ACC112 (cell line): ENCODE measurements around the gene NEUROD6.

Source experiments
- H2AFZ ChIP-seq: fragments of 200-600 bp; sonication (generic); one replicate; pipeline ENCODE4 v1.6.0; 2017; ENCODE audit warnings: antibody characterized with exemption, low read length; ENCODE audit not compliant: unreplicated experiment
- H3K27ac ChIP-seq: fragments of 200-600 bp; sonication (generic); 2 replicates; pipeline ENCODE4 v1.5.1; 2014; ENCODE audit warnings: low read depth, mild to moderate bottlenecking, antibody characterized with exemption, low read length, moderate library complexity
- H3K27me3 ChIP-seq: fragments of 200-600 bp; sonication (generic); 2 replicates; pipeline ENCODE4 v1.6.1; 2014; ENCODE audit warnings: mild to moderate bottlenecking, antibody characterized with exemption, low read length, moderate library complexity, mixed read lengths; ENCODE audit not compliant: insufficient read depth
- H3K36me3 ChIP-seq: fragments of 200-600 bp; sonication (generic); 2 replicates; pipeline ENCODE4 v1.6.1; 2016; ENCODE audit warnings: mild to moderate bottlenecking, antibody characterized with exemption, low read length, moderate library complexity, mixed read lengths; ENCODE audit not compliant: insufficient read depth
- H3K4me1 ChIP-seq: fragments of 200-600 bp; sonication (generic); one replicate; pipeline ENCODE4 v1.6.1; 2016; ENCODE audit warnings: low read length, mixed read lengths; ENCODE audit not compliant: insufficient read depth, unreplicated experiment, control insufficient read depth
- H3K4me3 ChIP-seq: fragments of 200-600 bp; sonication (generic); 2 replicates; pipeline ENCODE4 v1.5.1; 2014; ENCODE audit warnings: mild to moderate bottlenecking, low read depth, low read length
- H3K79me2 ChIP-seq: fragments of 200-600 bp; sonication (generic); one replicate; pipeline ENCODE4 v1.6.0; 2016; ENCODE audit warnings: low read length; ENCODE audit not compliant: control insufficient read depth, unreplicated experiment, insufficient read depth

The NEUROD6 gene

DNA sequence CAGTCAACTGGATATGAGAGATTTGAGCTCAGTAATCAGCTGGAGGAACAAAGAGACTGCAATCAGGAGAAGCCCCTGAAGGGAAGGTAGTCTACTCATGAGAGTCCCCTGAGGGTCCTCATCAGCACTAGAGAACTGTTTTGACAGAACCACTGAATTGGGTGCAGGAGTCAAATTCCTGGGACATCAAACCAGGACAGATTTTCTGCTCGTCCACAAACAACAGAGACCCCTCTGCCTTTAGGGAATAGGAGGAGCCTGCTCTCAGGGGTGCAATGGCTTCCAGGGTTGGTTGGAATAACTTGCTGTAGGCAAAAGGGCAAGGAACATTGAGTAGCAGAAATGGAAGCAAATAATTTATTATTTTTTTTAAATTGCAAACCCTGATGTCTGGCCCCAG, 21.9 kb upstream of the NEUROD6 start:
- Histone ChIP-seq H3K4me1 (no peaks in the 10 kb centered on the region), H3K4me3 (no peak overlapping the region), H3K79me2 (no peaks in the 10 kb centered on the region), H3K27me3 (no peaks in the 10 kb centered on the region), H2AFZ (no peak overlapping the region), H3K27ac (no peak overlapping the region), H3K36me3 (no peaks in the 10 kb centered on the region)

DNA sequence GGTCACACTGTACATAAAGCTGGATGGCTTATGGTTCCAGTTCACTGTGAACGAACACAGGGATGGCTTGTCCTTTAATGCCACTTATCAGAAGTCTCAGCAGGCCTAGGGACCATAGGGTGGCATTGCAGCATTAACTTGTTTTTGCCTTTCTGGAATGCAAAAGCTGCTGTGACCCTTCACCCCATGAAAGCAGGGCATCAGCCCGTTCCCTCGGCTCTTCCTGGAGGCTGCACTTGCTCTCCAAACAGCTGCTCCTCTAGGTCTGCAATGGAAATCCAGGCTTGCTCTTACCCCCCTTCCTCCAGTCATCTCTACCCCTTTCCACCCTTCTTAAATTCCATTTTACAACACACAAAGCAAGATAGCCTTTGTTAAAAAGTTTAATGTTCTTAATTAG, 17.9 kb upstream of the NEUROD6 start:
- no peaks in the 10 kb centered on the region for H3K4me1 ChIP-seq
- H3K36me3 ChIP-seq = no peaks in the 10 kb centered on the region
- H2AFZ ChIP-seq = no peak overlapping the region
- H3K4me3 ChIP-seq = no peak overlapping the region
- H3K27ac ChIP-seq = no peak overlapping the region
- no peaks in the 10 kb centered on the region for H3K79me2 ChIP-seq
- no peaks in the 10 kb centered on the region for H3K27me3 ChIP-seq

- Histone ChIP-seq H3K27me3 (no peaks in the 10 kb centered on the region), H3K36me3 (no peaks in the 10 kb centered on the region), H3K79me2 (no peaks in the 10 kb centered on the region), H3K4me3 (no peak overlapping the region), H2AFZ (no peak overlapping the region), H3K4me1 (no peaks in the 10 kb centered on the region), H3K27ac (no peak overlapping the region)
These were observed 4.9 kb upstream of the NEUROD6 start for GRCh38 chr7:31345421-31345820.

GRCh38 chr7:31343516-31344305, 3.2 kb upstream of the NEUROD6 start:
- Histone ChIP-seq H3K79me2 (no peaks in the 10 kb centered on the region), H3K36me3 (no peaks in the 10 kb centered on the region), H2AFZ (no peak overlapping the region), H3K4me1 (no peaks in the 10 kb centered on the region), H3K4me3 (no peak overlapping the region), H3K27me3 (no peaks in the 10 kb centered on the region), H3K27ac (no peak overlapping the region)

DNA sequence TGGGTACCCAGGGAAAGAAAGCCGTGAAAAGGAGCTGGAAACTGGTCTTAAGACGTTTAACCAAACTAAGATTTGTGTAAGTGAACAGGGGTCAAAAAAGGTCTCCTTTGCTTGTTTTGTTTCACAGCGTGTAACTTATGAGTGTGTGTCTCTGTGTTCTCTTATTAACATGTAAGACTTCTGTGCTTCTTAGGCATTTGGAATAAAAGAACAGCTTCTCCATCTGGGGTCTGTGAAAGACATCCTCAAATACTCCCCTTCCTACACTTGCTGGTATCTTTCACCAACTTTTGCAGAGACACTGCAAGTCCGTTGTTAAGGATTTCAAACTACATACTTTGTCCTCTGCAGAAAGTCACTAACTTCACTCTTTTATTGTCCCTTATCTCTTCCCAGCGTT, 615 bp upstream of the NEUROD6 start:
- Histone ChIP-seq H3K27me3 (peaks cover 22% of the 10 kb centered on the region), H3K36me3 (no peaks in the 10 kb centered on the region), H2AFZ (no peak overlapping the region), H3K4me1 (no peaks in the 10 kb centered on the region), H3K4me3 (no peak overlapping the region), H3K27ac (no peak overlapping the region), H3K79me2 (no peaks in the 10 kb centered on the region)

GRCh38 chr7:31340051-31340450, 475 bp downstream of the NEUROD6 start:
- Histone ChIP-seq H3K4me3 (no peak overlapping the region), H3K27ac (no peak overlapping the region), H2AFZ (no peak overlapping the region), H3K79me2 (no peaks in the 10 kb centered on the region), H3K27me3 (peaks cover 33% of the 10 kb centered on the region), H3K4me1 (no peaks in the 10 kb centered on the region), H3K36me3 (no peaks in the 10 kb centered on the region)

GRCh38 chr7:31338706-31339105, 1.8 kb downstream of the NEUROD6 start:
- no peak overlapping the region for H3K4me3 ChIP-seq
- no peaks in the 10 kb centered on the region for H3K4me1 ChIP-seq
- H3K79me2 ChIP-seq = no peaks in the 10 kb centered on the region
- peaks cover 36% of the 10 kb centered on the region for H3K27me3 ChIP-seq
- H3K27ac ChIP-seq = no peak overlapping the region
- no peaks in the 10 kb centered on the region for H3K36me3 ChIP-seq
- no peak overlapping the region for H2AFZ ChIP-seq

- Histone ChIP-seq H3K36me3 (no peaks in the 10 kb centered on the region), H2AFZ (no peak overlapping the region), H3K4me3 (no peak overlapping the region), H3K27ac (no peak overlapping the region), H3K79me2 (no peaks in the 10 kb centered on the region), H3K27me3 (peaks cover 36% of the 10 kb centered on the region), H3K4me1 (no peaks in the 10 kb centered on the region)
These were observed 3.4 kb downstream of the NEUROD6 start for GRCh38 chr7:31337002-31337565.

DNA sequence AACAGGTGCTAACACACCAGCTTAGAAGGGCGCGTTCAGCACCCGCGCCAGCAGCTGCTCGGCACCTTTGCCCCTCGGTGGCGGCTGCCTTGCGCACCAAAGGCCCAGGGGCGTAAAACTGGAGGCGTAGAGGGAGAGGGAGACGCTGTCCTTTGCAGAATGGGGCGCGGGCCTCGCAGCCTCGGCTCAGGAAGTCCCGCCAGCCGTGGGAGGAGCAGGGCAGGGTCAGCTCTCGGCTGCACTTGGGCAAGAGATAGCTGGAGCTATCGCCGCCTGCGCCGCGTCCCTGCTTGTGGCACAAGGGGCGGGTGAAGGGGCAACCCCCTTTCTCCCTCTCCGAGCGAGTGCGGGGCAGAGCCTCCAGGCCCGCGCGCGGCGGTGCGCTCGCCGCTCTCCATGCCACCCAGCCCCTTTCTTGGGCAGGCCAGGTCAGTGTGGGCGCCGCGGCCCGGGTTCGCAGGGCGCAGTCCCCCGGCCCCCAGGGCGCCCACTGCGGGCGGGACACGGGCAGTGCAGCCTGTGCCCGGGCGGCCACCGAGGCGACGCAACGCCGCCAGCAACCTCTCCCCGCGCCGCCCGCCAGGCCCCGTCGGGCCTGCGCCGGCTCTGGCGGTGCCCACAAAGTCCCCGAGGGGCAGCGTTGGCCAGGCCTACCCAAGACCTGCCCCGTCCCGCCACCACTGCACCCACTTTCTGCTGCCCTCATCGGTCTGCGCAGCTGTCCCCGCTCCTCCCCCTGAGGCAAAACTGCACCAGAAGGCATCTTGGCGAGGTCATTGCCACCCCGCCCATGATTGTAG, 4.1 kb downstream of the NEUROD6 start:
- no peaks in the 10 kb centered on the region for H3K79me2 ChIP-seq
- no peak overlapping the region for H2AFZ ChIP-seq
- H3K4me3 ChIP-seq = no peak overlapping the region
- no peaks in the 10 kb centered on the region for H3K4me1 ChIP-seq
- no peak overlapping the region for H3K27ac ChIP-seq
- H3K36me3 ChIP-seq = no peaks in the 10 kb centered on the region
- peaks cover 36% of the 10 kb centered on the region for H3K27me3 ChIP-seq

GRCh38 chr7:31335884-31336201, 4.7 kb downstream of the NEUROD6 start:
- no peak overlapping the region for H2AFZ ChIP-seq
- no peaks in the 10 kb centered on the region for H3K36me3 ChIP-seq
- H3K4me3 ChIP-seq = no peak overlapping the region
- no peaks in the 10 kb centered on the region for H3K79me2 ChIP-seq
- H3K27me3 ChIP-seq = peaks cover 36% of the 10 kb centered on the region
- H3K27ac ChIP-seq = no peak overlapping the region
- H3K4me1 ChIP-seq = no peaks in the 10 kb centered on the region
